ENCODE results near the gene NOSTRIN.

Gene NOSTRIN

DNA sequence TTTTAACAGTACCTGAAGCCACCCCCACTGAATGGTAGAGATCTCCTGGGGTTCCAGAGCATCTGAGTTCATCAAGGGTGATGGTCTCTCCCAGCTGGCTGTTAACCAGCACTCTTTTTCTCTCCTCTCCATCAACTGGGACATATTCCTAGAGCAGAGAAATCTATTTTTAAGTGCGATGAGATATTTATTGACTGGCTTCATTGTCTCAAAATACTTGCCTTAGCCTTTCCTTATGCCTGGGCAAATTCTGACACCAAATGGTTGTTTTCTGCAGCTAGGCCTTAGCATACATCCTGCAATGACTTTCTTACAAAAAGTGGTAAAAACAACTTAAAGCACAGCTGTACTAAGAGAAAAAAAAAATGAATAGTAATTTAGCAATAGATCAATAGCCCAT lies 19.6 kb downstream of the NOSTRIN start:
- Histone ChIP-seq H3K27ac (replicated peaks) (no peak overlapping the region), H3K4me3 (replicated peaks; ENCODE audit: insufficient read depth, low read length) (no peak overlapping the region), H3K27me3 (ENCODE audit: insufficient read depth, poor library complexity, severe bottlenecking) (no peaks in the 10 kb centered on the region)
- no peak for DNase-seq (ENCODE audit: low read depth in 1 of 2, low spot score in 1 of 2)
- no peak for TF ChIP-seq POLR2AphosphoS5 (IDR thresholded peaks at IDR 0.05; ENCODE audit: low read depth)
- TF ChIP-seq, protein P1, sequence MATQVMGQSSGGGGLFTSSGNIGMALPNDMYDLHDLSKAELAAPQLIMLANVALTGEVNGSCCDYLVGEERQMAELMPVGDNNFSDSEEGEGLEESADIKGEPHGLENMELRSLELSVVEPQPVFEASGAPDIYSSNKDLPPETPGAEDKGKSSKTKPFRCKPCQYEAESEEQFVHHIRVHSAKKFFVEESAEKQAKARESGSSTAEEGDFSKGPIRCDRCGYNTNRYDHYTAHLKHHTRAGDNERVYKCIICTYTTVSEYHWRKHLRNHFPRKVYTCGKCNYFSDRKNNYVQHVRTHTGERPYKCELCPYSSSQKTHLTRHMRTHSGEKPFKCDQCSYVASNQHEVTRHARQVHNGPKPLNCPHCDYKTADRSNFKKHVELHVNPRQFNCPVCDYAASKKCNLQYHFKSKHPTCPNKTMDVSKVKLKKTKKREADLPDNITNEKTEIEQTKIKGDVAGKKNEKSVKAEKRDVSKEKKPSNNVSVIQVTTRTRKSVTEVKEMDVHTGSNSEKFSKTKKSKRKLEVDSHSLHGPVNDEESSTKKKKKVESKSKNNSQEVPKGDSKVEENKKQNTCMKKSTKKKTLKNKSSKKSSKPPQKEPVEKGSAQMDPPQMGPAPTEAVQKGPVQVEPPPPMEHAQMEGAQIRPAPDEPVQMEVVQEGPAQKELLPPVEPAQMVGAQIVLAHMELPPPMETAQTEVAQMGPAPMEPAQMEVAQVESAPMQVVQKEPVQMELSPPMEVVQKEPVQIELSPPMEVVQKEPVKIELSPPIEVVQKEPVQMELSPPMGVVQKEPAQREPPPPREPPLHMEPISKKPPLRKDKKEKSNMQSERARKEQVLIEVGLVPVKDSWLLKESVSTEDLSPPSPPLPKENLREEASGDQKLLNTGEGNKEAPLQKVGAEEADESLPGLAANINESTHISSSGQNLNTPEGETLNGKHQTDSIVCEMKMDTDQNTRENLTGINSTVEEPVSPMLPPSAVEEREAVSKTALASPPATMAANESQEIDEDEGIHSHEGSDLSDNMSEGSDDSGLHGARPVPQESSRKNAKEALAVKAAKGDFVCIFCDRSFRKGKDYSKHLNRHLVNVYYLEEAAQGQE (IDR thresholded peaks at IDR 0.05; ENCODE audit: insufficient replicate concordance, low read depth), result no peak
- TF ChIP-seq SPI1 (IDR thresholded peaks at IDR 0.05; ENCODE audit: borderline replicate concordance, low read depth), result no peak
- TF ChIP-seq GABPA (IDR thresholded peaks at IDR 0.05; ENCODE audit: low read depth), result no peak
- TF ChIP-seq, protein P2, sequence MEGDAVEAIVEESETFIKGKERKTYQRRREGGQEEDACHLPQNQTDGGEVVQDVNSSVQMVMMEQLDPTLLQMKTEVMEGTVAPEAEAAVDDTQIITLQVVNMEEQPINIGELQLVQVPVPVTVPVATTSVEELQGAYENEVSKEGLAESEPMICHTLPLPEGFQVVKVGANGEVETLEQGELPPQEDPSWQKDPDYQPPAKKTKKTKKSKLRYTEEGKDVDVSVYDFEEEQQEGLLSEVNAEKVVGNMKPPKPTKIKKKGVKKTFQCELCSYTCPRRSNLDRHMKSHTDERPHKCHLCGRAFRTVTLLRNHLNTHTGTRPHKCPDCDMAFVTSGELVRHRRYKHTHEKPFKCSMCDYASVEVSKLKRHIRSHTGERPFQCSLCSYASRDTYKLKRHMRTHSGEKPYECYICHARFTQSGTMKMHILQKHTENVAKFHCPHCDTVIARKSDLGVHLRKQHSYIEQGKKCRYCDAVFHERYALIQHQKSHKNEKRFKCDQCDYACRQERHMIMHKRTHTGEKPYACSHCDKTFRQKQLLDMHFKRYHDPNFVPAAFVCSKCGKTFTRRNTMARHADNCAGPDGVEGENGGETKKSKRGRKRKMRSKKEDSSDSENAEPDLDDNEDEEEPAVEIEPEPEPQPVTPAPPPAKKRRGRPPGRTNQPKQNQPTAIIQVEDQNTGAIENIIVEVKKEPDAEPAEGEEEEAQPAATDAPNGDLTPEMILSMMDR (IDR thresholded peaks at IDR 0.05; ENCODE audit: insufficient read depth, low read length), result no peak

DNA sequence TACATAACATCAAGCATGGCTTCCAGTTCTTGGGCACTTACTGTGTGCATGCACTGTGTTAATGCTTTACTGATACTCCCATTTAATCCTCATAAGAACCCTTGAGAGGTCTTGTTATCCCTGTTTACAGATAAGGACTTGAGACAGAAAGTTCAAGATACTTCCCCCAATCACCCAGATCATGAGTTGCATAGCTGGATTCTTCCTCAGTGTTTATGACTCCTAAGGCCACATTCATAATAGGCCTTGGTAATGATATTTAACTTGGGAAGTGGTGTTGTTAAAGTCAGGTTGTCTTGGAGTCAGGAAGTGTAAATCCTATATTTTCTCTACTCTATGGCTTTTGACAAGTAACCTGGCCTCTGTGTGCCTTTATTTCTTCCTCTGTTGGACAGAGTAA lies 22.7 kb downstream of the NOSTRIN start:
- H3K27ac ChIP-seq (replicated peaks), result no peak overlapping the region
- no peak overlapping the region for H3K4me3 ChIP-seq (replicated peaks; ENCODE audit: insufficient read depth, low read length)
- TF ChIP-seq, protein P1 (IDR thresholded peaks at IDR 0.05; ENCODE audit: insufficient replicate concordance, low read depth), result no peak
- TF ChIP-seq, protein P2 (IDR thresholded peaks at IDR 0.05; ENCODE audit: insufficient read depth, low read length), result no peak
- no peak for TF ChIP-seq SPI1 (IDR thresholded peaks at IDR 0.05; ENCODE audit: borderline replicate concordance, low read depth)
- no peak for TF ChIP-seq GABPA (IDR thresholded peaks at IDR 0.05; ENCODE audit: low read depth)
- no peak for TF ChIP-seq POLR2AphosphoS5 (IDR thresholded peaks at IDR 0.05; ENCODE audit: low read depth)
- no peak for DNase-seq (ENCODE audit: low read depth in 1 of 2, low spot score in 1 of 2)
- H3K27me3 ChIP-seq (ENCODE audit: insufficient read depth, poor library complexity, severe bottlenecking), result no peaks in the 10 kb centered on the region

DNA sequence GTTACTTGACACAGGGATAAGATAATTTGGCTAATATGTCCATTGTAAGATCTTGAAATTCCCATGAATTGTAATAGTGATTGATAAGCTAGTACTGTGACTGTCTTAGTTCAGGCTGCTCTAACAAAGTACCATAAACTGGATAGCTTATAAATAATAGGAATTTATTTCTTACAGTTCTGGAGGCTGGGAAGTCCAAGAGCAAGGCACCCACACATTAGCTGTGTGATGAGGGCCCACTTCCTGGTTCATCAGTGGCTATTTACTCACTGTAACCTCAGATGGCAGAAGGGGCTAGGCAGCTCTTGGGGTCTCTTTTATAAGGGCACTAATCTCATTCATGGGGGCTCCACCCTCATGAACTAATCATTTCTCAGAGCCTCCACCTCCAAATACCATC lies 28.5 kb downstream of the NOSTRIN start:
- Histone ChIP-seq H3K27me3 (ENCODE audit: insufficient read depth, poor library complexity, severe bottlenecking) (no peaks in the 10 kb centered on the region), H3K27ac (replicated peaks) (no peak overlapping the region), H3K4me3 (replicated peaks; ENCODE audit: insufficient read depth, low read length) (no peak overlapping the region)
- TF ChIP-seq GABPA (IDR thresholded peaks at IDR 0.05; ENCODE audit: low read depth) (no peak), SPI1 (IDR thresholded peaks at IDR 0.05; ENCODE audit: borderline replicate concordance, low read depth) (no peak), POLR2AphosphoS5 (IDR thresholded peaks at IDR 0.05; ENCODE audit: low read depth) (no peak)
- TF ChIP-seq, protein P2 (IDR thresholded peaks at IDR 0.05; ENCODE audit: insufficient read depth, low read length), result no peak
- TF ChIP-seq, protein P1 (IDR thresholded peaks at IDR 0.05; ENCODE audit: insufficient replicate concordance, low read depth), result no peak
- no peak for DNase-seq (ENCODE audit: low read depth in 1 of 2, low spot score in 1 of 2)

Data from HL-60 (cell line).